ENCODE data around the gene TEX14. TPM values are rescaled to one million over a fixed set of nuclear protein-coding genes. Genes with fewer than 3 reads are reported as not detected.

The TEX14 gene
- total RNA-seq, 1 experiment from 2014 or later: not detected

- no peak for DNase-seq (ENCODE audit: low read depth)
Measured at GRCh38 chr17:58648236-58648635, 43.6 kb downstream of the TEX14 start.

- peak; percentile 20 for DNase-seq (ENCODE audit: low read depth)
Measured at GRCh38 chr17:58643147-58643546, 48.7 kb downstream of the TEX14 start.

- DNase-seq (ENCODE audit: low read depth): no peak
Measured at GRCh38 chr17:58641887-58642311, 49.9 kb downstream of the TEX14 start.

GRCh38 chr17:58640202-58640601 lies 51.6 kb downstream of the TEX14 start:
- no peak for DNase-seq (ENCODE audit: low read depth)

GRCh38 chr17:58639681-58640080 lies 52.2 kb downstream of the TEX14 start:
- no peak for DNase-seq (ENCODE audit: low read depth)

- no peak for DNase-seq (ENCODE audit: low read depth)
Measured at GRCh38 chr17:58637011-58637570, 54.8 kb downstream of the TEX14 start.

GRCh38 chr17:58632324-58633314 lies 59.2 kb downstream of the TEX14 start:
- no peak for DNase-seq (ENCODE audit: low read depth)

- peak; percentile 99 for DNase-seq (ENCODE audit: low read depth)
Measured at GRCh38 chr17:58631523-58632323, 60.1 kb downstream of the TEX14 start.

- no peak for DNase-seq (ENCODE audit: low read depth)
Measured at GRCh38 chr17:58630883-58631522, 60.8 kb downstream of the TEX14 start.

GRCh38 chr17:58626905-58627304 lies 64.9 kb downstream of the TEX14 start:
- no peak for DNase-seq (ENCODE audit: low read depth)

- DNase-seq (ENCODE audit: low read depth): no peak
Measured at GRCh38 chr17:58624751-58625150, 67.1 kb downstream of the TEX14 start.

GRCh38 chr17:58621174-58621573 lies 70.7 kb downstream of the TEX14 start:
- no peak for DNase-seq (ENCODE audit: low read depth)

GRCh38 chr17:58618336-58618735 lies 73.5 kb downstream of the TEX14 start:
- no peak for DNase-seq (ENCODE audit: low read depth)

- no peak for DNase-seq (ENCODE audit: low read depth)
Measured at GRCh38 chr17:58617563-58617962, 74.3 kb downstream of the TEX14 start.

- DNase-seq (ENCODE audit: low read depth): no peak
Measured at GRCh38 chr17:58615768-58616659, 75.8 kb downstream of the TEX14 start.

GRCh38 chr17:58614859-58615459 lies 76.9 kb downstream of the TEX14 start:
- no peak for DNase-seq (ENCODE audit: low read depth)

GRCh38 chr17:58611331-58611730 lies 80.5 kb downstream of the TEX14 start:
- DNase-seq (ENCODE audit: low read depth): no peak

GRCh38 chr17:58606934-58607333 lies 84.9 kb downstream of the TEX14 start:
- DNase-seq (ENCODE audit: low read depth): no peak

GRCh38 chr17:58605986-58606385 lies 85.9 kb downstream of the TEX14 start:
- DNase-seq (ENCODE audit: low read depth): no peak

GRCh38 chr17:58605470-58605869 lies 86.4 kb downstream of the TEX14 start:
- no peak for DNase-seq (ENCODE audit: low read depth)
